Left lobe of liver (tissue), 2 donors: ENCODE measurements around the gene OR51T1. TPM values are rescaled to one million over a fixed set of nuclear protein-coding genes. Genes with fewer than 3 reads are reported as not detected.
"Not testable (repeated sequence)": the region's sequence is repeated elsewhere in the genome, so short reads cannot be mapped to it uniquely, and the experiment has no call there.

ENCODE experiments used
- ATAC-seq: fragments of 200-7000 bp; cut with Tn5 transposase; one replicate; pipeline ENCODE4 v1.9.1; 2020; ENCODE audit warnings: mild to moderate bottlenecking, moderate library complexity
- DNase-seq: peaks from one replicate; pipeline ENCODE4 v3.0.0-alpha.2; 2020; ENCODE audit warnings: low spot score
- total RNA-seq: library from RNA; stranded (reverse); gene quantifications from one replicate; pipeline ENCODE4 v1.2.1, GENCODE V29; 2021
- donor health status: DM: no; HTN: no; CAD: no; lungs with moderate emphysema.
- donor health status: DM: no; HTN: yes; CAD: no.

OR51T1 gene, protein sequence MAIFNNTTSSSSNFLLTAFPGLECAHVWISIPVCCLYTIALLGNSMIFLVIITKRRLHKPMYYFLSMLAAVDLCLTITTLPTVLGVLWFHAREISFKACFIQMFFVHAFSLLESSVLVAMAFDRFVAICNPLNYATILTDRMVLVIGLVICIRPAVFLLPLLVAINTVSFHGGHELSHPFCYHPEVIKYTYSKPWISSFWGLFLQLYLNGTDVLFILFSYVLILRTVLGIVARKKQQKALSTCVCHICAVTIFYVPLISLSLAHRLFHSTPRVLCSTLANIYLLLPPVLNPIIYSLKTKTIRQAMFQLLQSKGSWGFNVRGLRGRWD
- not detected for total RNA-seq

DNA sequence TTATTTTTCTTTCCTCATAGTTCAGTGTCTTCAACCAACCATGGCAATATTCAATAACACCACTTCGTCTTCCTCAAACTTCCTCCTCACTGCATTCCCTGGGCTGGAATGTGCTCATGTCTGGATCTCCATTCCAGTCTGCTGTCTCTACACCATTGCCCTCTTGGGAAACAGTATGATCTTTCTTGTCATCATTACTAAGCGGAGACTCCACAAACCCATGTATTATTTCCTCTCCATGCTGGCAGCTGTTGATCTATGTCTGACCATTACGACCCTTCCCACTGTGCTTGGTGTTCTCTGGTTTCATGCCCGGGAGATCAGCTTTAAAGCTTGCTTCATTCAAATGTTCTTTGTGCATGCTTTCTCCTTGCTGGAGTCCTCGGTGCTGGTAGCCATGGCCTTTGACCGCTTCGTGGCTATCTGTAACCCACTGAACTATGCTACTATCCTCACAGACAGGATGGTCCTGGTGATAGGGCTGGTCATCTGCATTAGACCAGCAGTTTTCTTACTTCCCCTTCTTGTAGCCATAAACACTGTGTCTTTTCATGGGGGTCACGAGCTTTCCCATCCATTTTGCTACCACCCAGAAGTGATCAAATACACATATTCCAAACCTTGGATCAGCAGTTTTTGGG lies at the start of gene OR51T1:
Gene OR51T1, plus strand, starts transcription at position 41 of the 641 bp plus-strand sequence. Its CDS starts 0 bp downstream, at position 41.
- no peak for ATAC-seq
- DNase-seq: no peak

DNA sequence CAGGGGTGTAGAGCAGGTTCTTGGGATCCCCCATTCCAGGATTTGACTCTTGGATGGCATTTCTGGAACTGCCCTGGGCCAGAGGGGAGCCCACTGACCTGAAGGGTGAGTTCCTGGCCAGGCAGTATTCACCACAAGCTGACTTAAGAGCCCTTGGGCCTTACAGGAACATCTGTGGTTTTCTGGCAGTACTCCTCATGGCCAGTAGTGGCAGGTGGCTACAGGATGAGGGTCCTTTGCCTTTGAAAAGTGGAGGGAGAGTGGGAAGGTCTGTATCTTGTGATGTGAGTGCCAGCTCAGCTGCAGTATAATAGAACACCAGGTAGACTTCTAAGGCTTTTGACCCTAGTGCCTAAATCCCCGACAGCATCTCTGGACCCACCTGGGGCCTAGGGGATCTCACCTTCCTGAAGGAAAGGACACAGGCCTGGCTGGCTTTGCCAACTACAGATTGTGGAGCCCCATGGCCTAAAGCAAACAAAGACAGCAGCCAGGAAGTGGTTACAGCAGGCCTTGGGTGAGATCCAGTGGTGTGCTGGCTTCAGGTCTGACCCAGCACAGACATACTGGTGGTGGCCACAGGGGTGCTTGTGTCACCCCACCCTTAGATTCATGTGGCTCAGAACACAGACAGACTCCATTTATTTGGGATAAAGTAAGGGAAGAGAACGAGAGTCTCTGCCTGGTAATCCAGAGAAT lies 41.7 kb upstream of the OR51T1 start:
- ATAC-seq: peak; percentile 19

GRCh38 chr11:4848908-4849532 lies 32.7 kb upstream of the OR51T1 start, which contains the start of gene OR51S1:
TSS of gene OR51S1 (minus strand) at chr11:4849208. CDS start at chr11:4849208, 0 bp downstream.
- DNase-seq (no peak), ATAC-seq (peak; percentile 65)

More for the DNA sequence above, 41.7 kb upstream of the OR51T1 start:
- no peak for DNase-seq

DNA sequence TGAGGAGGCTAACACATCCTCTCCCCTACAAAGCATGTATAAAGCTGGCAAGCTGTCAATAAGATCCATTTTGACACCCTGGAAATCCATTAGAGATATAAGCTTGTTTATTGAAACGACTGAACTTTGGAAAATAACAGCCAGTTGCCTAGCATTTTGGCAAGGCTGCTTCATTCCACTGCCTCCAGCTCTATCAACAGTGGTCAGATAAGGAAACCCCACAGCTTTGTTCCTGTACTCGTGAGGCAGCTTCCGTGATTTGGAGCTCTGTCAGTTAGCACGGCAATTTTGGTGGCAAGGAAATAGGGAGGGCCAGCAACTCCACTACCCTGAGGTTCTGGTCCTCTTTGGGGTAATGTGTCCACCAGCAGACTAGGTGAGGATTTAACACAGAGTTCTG lies 30.7 kb upstream of the OR51T1 start:
- ATAC-seq (peak; percentile 39), DNase-seq (no peak)

DNA sequence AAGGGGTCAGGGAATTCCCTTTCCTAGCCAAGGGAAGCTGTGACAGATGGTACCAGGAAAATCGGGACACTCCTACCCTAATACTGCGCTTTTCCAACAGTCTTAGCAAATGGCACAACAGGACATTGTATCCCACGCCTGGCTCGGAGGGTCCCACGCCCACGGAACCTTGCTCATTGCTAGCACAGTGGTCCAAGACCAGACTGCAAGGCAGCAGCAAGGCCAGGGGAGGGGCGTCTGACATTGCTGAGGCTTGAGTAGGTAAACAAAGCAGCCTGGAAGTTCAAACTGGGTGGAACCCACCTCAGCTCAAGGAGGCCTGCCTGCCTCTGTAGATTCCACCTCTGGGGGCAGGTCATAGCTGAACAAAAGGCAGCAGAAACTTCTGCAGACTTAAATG lies 27.4 kb upstream of the OR51T1 start:
- ATAC-seq, DNase-seq: not testable (repeated sequence)

DNA sequence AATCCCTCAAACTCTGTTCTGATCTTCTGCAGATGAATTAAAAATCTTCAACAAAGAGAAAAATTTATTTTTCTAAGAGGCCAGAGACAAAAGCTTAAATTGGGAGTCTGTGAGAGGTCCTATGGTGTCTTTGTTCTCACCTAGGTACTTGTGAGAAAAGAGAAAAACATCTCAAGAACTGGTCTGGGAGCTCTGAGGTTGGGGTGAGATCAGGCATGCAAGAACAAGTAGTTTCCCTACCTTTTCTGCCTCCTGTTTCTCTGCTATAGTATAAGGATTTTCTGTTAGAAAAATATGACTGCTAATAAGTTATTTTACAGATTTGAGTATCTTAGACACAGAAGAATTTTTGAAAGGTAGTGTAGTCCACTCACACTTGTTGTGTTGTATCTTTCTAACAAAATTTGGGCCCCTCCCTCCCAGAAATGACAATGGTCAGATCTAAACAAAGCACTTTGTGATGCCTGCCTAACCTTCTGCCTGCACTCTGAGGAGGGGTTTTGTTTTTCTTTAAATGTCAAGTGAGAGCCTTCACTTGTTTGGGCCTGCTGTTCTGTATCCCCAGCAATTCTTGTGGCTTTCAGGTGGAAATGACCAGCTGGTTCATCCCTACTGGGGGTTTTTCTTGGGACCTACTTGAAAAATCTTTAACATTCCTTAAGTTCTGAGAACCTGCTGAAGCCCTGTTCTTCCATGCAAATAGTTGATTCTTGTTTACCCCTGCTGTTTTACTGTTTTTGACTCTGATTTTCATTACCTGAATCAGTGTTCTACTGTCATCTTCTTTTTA lies 19.1 kb upstream of the OR51T1 start:
- ATAC-seq (no peak), DNase-seq (no peak)

DNA sequence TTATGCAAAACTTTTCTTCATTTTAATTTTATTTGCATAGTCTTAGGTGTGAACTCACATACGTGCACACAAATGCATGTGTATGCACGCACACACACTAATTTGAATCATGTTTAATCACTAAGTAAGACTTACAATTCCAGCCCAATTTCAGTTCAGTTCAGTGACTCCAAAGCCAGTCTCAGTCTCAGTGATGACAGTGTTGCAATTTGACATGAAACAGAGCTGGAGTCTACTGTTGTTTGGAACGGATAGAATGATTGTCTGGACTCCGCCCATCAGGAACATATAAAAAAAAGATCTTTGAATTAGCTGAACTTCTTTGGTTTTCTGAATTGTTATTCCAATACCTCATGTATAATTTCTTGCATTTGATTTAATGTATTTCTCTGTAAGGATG lies 17.8 kb upstream of the OR51T1 start:
- ATAC-seq: no peak

DNA sequence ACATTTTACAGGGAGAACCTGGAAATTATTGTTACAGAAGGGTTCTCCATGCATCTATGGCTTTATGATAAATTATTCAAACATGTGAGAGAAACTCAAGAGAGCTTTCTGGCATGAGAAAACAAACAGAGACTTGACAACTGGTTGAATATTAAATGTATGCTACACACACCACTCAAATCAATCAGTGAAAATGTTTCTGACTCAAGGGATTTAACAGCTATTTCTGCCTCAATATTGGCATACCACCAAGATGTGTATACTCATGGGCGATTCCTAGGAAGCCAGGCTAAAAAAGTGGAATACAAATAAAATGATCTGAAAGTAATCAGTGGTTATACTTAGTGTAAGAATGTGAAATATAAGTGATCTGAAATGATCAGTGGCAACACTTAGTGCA lies 15.8 kb upstream of the OR51T1 start:
- ATAC-seq (no peak), DNase-seq (no peak)

More for the DNA sequence above, 17.8 kb upstream of the OR51T1 start:
- DNase-seq: no peak

- no peak for DNase-seq
- no peak for ATAC-seq
These were observed 512 bp upstream of the OR51T1 start for GRCh38 chr11:4881188-4881587.

DNA sequence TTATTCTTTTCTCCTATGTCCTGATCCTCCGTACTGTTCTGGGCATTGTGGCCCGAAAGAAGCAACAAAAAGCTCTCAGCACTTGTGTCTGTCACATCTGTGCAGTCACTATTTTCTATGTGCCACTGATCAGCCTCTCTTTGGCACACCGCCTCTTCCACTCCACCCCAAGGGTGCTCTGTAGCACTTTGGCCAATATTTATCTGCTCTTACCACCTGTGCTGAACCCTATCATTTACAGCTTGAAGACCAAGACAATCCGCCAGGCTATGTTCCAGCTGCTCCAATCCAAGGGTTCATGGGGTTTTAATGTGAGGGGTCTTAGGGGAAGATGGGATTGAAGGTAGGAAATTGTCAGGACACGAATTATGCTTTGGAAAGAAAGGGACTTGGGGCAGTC lies 843 bp downstream of the OR51T1 start:
- DNase-seq (no peak), ATAC-seq (no peak)

- no peak for DNase-seq
- ATAC-seq: no peak
These were observed 2.7 kb downstream of the OR51T1 start for GRCh38 chr11:4884361-4884760.

GRCh38 chr11:4886186-4886585 lies 4.5 kb downstream of the OR51T1 start:
- DNase-seq (no peak), ATAC-seq (no peak)

DNA sequence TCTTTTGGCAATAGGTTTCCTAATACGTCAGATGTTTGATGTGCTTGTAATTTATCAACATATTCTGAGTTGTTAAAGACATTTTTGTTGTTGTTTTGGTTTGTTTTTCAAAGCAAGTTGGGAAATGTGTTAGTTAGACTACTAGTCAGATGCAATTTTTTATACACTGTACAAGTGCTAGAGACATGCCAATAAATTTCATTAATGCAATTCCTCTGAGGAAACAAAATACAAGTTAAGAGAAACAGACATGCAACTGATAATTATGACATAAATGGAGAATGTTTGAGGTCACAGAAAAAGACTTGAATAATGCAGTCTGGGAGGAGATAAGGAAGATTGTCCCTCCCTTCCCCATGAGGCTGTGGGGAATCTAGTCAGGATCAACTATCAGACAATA lies 5.9 kb downstream of the OR51T1 start:
- DNase-seq: no peak

DNA sequence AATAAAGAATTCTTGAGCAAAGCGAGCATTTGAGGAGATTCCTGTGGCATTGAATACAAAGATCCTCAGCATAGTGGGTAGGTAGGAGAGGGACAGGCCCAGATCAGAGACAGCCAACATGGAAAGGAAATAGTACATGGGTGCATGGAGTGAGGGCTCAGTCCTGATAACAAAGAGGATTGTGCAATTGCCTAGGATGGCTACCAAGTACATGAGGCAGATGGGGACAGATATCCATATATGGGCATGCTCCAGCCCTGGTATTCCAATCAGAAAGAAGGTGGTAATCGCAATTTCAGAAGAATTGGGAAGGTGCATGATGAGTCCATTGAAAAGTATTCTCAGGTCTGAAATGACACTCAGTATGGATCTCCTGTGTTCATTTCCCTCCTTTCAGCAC lies 8.6 kb downstream of the OR51T1 start:
- no peak for DNase-seq
- no peak for ATAC-seq

More for the DNA sequence above, 5.9 kb downstream of the OR51T1 start:
- no peak for ATAC-seq

DNA sequence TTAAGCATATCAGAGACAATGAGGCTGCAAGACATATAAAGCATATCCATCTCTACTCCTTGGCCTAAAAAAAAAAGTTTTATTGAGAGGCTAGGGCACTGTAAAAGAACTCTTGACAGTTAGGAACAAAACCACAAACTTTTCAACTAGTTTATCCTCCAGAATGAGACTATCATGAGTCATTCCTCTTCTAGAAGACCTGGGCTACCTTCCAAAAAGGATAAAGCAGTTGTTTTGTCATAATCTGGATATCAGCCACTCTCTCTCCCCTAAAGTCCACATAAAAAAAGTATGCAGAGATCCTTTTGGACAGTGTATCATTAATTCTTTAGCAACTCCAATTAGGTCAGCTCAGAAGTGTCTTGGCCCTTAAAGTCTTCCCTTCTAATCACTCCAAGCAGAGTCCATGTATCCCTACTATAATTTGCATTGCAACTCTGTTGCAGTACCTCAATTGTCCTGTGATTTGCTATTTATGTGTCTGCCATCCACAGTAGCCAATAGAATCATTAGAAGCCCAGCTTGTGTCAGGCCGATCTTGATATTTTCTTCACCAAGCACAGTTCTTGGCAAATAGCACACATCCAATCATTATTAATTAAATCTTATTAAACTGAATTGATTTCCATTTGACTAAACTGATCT lies 10.4 kb downstream of the OR51T1 start:
- no peak for ATAC-seq

GRCh38 chr11:4903484-4903883 lies 21.8 kb downstream of the OR51T1 start, which contains the start of gene OR51A7:
TSS of gene OR51A7 (plus strand) at chr11:4903783. CDS start at chr11:4907370, 3,587 bp downstream.
- ATAC-seq (no peak), DNase-seq (no peak)

More for the DNA sequence above, 10.4 kb downstream of the OR51T1 start:
- DNase-seq: no peak

GRCh38 chr11:4916581-4916980 lies 34.9 kb downstream of the OR51T1 start:
- no peak for ATAC-seq
- no peak for DNase-seq

GRCh38 chr11:4919250-4919649 lies 37.5 kb downstream of the OR51T1 start, which contains the start of gene OR51G2:
TSS of gene OR51G2 (minus strand) at chr11:4919350. CDS start at chr11:4915663, 3,687 bp downstream.
- ATAC-seq (no peak), DNase-seq (no peak)

- DNase-seq (no peak), ATAC-seq (no peak)
These were observed 40.1 kb downstream of the OR51T1 start for GRCh38 chr11:4921796-4922195.

DNA sequence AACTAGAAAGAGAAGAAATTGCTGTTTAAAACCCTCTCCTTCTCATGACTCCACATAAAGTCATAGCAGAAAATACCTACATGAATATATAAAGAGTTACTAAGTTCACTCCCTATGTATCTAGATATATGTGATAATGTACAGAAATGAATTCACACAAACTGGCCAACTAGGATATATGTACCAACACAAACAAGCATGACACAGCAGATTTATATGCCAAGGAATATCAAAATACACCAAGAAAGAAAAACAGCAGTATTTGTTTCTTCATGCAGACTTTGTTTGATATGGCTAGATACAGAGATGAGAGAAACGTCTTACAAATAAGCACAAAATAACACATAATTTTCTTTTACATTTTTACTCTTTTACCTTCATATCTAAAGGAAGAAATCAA lies 40.6 kb downstream of the OR51T1 start:
- ATAC-seq: no peak
- DNase-seq: no peak
